HG03159 (cell line): Measurements from ENCODE around the gene CCT8L2.
"Not testable (repeated sequence)": the region's sequence is repeated elsewhere in the genome, so short reads cannot be mapped to it uniquely, and the experiment has no call there.

Source experiments
- ATAC-seq: cut with Tn5 transposase; IDR thresholded peaks from one replicate; pipeline ENCODE4 v1.9.1; 2021; ENCODE audit warnings: mild to moderate bottlenecking, moderate library complexity; ENCODE audit not compliant: unreplicated experiment

Gene CCT8L2

DNA sequence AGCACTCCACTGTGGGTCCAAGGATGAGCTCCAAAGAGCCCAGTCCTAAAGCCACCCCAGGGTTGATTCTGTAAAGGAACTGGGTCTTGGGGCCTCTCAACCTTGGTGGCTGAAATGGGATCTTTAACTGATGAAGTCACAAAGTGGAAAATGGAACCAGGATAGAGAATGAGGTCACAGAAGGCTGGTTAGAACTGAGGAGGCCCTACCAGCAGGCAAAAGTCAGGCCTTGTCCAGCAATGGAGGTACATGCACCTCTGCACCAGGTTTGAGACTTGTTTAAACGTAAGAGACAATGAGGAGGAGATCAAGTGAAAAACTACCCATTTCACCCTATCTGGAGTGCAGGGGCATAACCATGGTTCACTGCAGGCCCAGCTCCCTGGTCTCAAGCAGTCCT is at the start of gene CCT8L2:
TSS of gene CCT8L2 (minus strand) at position 101 of the 400 bp plus-strand sequence. CDS start 260 bp downstream, outside the sequence.
- ATAC-seq: not testable (repeated sequence)

- ATAC-seq: not testable (repeated sequence)
Observed at GRCh38 chr22:16635442-16635841, 42.8 kb upstream of the CCT8L2 start.

- ATAC-seq: not testable (repeated sequence)
Observed at GRCh38 chr22:16634092-16634491, 41.5 kb upstream of the CCT8L2 start.

GRCh38 chr22:16628476-16628875 is 35.9 kb upstream of the CCT8L2 start:
- not testable (repeated sequence) for ATAC-seq

- ATAC-seq: not testable (repeated sequence)
Observed at GRCh38 chr22:16625018-16625417, 32.4 kb upstream of the CCT8L2 start.

- ATAC-seq: not testable (repeated sequence)
Observed at GRCh38 chr22:16623595-16623994, 31.0 kb upstream of the CCT8L2 start.

DNA sequence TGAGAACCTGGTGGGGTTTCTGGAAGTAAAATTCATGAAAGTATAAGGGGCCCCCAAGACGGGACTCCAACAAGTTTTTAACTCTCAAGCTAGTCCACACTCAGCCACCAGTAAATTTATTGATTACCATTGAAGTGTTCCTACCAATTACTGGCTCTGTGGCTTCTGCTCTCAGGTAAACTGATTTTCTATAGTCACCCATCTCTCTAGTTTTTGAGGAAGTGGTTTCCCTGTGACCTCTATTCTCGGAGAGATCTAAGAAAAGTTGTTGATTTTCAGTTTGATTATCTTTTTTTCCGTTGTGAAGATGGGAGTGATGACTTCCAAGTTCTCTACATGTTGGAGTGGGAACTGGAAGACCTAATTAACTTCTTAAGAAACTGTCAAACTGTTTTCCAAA is 24.9 kb upstream of the CCT8L2 start:
- ATAC-seq: not testable (repeated sequence)

DNA sequence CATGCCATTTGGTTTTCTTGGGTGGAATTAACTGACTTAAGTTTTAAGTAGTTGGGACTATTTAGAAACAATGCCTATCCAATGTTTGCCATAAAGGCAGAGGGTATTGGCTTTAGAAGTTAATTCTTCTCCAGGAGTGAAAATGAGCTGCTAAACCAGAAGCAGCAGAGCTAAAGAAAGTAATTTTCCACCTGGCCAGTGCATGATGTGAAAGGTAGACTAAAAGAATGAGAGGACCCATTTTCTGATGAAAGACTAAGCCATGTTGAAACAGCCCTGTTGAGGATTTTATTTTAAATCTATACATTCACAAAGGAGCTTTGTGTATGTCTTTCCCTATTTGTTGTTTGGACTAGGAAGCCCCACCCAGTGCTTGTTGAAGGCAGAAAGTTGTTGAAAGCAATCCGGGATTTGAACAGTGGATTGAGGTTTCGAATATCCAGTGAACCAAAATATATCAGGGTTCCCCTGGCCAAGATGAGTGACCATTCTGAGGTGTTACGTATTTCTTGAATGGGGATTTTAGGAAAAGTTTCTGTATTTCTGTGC is 23.9 kb upstream of the CCT8L2 start:
- ATAC-seq: not testable (repeated sequence)

- not testable (repeated sequence) for ATAC-seq
Observed at GRCh38 chr22:16615606-16616245, 23.1 kb upstream of the CCT8L2 start.

DNA sequence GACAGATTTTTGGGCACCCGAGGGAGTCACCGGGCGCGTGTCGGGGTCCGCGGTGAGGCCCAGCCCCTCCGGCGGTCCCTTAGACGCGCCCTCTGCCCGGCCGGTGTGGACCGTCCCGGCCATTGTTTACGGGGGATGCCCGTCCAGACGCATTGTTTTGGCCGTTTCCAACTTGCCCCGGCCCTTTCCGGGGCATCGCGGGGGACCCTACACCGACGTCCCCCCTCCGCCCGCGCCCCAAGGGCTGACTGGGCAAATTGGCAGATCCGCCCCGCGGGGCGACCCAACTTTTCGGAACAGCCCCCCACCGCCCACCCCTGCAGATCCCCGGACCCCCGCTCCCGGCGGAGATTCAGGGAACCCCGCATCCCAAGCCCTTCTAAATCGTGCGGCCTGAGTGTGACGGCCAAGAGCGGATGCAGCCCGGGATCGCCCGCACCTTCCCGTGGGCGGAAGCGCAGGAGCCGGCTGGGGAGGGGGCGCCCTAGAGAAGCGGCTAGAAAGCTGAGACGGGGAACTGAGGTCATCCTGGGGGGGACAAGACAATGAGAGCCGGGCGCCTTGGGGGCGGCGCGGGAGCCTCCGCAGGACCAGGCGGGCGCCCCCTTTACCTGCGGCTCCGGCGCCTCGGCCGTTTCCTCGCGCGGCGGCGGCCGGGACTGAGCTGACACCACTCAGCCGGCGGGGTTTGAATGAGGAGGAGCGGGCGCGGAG is 17.1 kb upstream of the CCT8L2 start:
- ATAC-seq: no peak

GRCh38 chr22:16608931-16609330 is 16.3 kb upstream of the CCT8L2 start:
- ATAC-seq: no peak

- not testable (repeated sequence) for ATAC-seq
Observed at GRCh38 chr22:16604257-16604998, 11.8 kb upstream of the CCT8L2 start.

- ATAC-seq: not testable (repeated sequence)
Observed at GRCh38 chr22:16603770-16604242, 11.2 kb upstream of the CCT8L2 start.

DNA sequence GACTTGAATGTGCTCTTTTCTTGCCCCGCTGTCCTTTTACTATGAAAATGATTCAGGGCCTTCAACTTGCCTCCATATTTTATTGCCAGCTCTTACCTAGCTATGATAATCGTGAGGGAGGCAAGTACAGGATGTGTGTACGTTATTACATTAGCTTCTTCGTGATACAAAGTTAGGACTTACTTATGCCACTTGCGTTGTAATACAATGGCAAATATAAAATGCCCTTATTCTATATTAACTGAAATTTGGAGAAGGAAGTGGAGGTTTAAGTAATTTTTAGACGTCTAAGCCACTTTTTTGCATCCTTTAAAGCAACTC is 10.8 kb upstream of the CCT8L2 start:
- ATAC-seq: no peak

DNA sequence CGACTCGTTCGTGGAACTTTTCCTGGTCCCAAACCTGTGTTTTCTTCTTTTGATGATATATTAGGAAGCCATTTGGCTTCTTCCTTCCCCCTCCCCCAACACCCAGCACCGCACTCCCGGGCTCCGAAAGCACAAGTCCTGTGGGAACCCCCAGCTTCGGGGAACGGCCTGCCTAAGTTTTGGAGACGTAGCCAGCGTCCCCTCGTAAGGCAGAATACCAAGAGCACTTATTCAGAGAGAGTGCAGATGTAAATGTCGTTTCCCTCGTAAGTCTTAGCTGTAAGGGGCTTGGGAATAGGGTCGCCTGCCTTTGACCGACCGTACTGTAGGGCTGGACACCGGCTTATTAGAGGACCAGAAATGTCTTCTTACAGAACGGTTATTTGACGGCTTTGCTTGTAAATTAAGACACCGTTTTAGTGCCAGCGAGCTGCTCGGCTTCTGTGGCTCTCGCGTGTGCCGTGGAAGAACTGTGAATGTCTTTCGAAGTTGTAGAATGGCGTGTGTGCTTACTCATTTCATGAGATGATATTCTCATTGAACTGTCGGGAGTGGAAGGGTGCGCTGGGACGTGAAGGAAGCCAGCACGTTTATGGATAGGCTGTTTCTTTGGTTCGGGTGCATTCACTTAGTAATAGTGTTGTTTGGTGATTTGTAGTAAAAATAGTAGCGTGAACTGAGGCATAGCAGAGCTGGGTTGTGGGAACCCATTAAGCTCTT is 10.3 kb upstream of the CCT8L2 start:
- ATAC-seq: not testable (repeated sequence)

DNA sequence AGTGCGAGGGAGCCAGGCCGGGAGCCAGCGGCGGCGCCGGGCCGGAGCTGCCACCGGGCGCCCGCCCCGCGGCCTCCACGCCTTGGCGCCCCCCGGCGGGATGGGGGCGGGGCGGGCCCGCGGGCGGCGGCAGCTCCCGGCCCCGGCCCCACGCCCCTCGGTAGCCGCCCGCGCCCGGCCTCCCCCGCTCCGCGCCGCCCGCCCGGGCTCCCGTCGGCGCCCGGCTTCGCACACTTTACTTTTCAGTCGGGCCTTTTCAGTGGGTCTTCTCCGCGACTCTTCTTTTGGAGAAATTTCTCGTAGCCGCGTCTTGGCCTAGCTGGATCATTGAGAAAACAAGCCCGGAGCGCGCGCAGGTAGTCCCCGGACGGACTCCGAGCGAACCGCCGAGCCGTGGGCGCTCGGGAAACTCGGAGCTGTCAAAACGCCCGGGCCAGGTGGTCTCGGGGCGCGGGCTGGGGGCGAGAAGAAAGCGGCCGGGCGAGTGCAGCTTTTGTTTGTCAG is 9.7 kb upstream of the CCT8L2 start:
- ATAC-seq: not testable (repeated sequence)

- no peak for ATAC-seq
Observed at GRCh38 chr22:16601437-16602223, 9.0 kb upstream of the CCT8L2 start.

DNA sequence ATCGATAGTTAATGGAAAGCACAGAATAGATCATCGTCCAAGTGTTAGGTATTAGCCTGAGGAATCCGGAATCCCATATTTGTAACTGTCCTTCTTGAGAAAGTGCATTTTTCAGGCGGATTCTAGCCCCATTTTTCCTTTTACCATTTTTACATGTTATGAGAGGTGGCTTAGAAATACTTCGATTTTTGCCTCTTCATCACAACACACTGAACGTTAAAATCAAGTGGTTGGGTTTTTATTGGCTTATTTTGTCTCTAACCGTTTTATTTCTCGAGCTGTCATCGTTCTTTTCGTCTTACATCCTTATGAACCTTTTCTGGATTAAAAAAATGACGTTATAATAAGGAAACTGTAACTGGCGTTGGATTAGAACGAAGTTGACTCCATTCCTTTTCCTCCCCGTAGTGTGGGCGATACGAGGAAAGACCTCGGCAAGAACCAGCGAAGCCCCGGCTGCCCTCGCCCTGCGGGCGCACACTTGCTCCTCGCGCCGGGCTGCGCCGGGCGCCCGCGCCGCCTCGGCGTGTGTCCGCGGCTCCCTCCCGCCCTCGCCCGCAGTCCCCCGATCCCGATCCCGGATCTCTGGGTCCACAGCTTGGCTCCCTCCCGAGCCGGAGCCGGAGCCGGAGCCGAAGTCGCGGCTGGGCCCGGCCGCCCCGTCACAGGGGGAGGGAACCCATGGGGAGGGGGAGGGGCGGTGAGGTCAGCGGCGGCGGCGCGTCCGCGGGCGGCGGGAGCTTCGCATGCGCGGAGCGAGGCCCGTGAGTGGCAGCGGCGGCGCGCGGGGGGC is 8.2 kb upstream of the CCT8L2 start:
- not testable (repeated sequence) for ATAC-seq

- not testable (repeated sequence) for ATAC-seq
Observed at GRCh38 chr22:16599648-16600047, 7.0 kb upstream of the CCT8L2 start.
